ENCODE measurements around the gene SIAE. TPM values are rescaled to one million over a fixed set of nuclear protein-coding genes. Genes with fewer than 3 reads are reported as not detected.

Gene SIAE
- polyA plus RNA-seq, 1 of the 3 experiments (the other 2 are of a cell fraction) = 27.9 TPM

- no peaks in the 10 kb centered on the region for H3K9me3 ChIP-seq
- no peak for DNase-seq
- no peaks in the 10 kb centered on the region for H3K79me2 ChIP-seq (ENCODE audit: insufficient read depth)
- H3K36me3 ChIP-seq (replicated peaks in 1 of 2; ENCODE audit: control insufficient read depth in 1 of 2, insufficient read depth in 2 of 2, low read length in 1 of 2) = peaks cover 0 to 3% of the 10 kb centered on the region in 2 experiments
- no peak overlapping the region for H3K4me3 ChIP-seq (ENCODE audit: low read depth in 2 of 2, low read length in 1 of 2)
- peaks cover 3 to 7% of the 10 kb centered on the region in 2 experiments; a peak in 1 of 4 replicates for H3K4me1 ChIP-seq (ENCODE audit: control insufficient read depth in 1 of 2, insufficient read depth in 2 of 2, low read depth in 1 of 2, low read length in 1 of 2)
- peaks cover 24% of the 10 kb centered on the region for H3F3A ChIP-seq (replicated peaks; ENCODE audit: insufficient read depth)
- H3K9me2 ChIP-seq = no peaks in the 10 kb centered on the region
- TF ChIP-seq MEF2A (IDR thresholded peaks at IDR 0.05; ENCODE audit: borderline replicate concordance, low read depth) (no peak), FOXM1 (IDR thresholded peaks at IDR 0.05; ENCODE audit: low read depth) (no peak), USF2 (IDR thresholded peaks at IDR 0.05; ENCODE audit: borderline replicate concordance, low read depth, low read length) (no peak), EP300 (IDR thresholded peaks at IDR 0.05; ENCODE audit: borderline replicate concordance in 1 of 2, low read depth in 1 of 2, low read length in 1 of 2) (no peak), MAX (IDR thresholded peaks at IDR 0.05; ENCODE audit: low read depth) (no peak), SIN3A (IDR thresholded peaks at IDR 0.05; ENCODE audit: borderline replicate concordance, low read depth, low read length) (no peak), NFIC (IDR thresholded peaks at IDR 0.05; ENCODE audit: borderline replicate concordance) (no peak), CTCF (IDR thresholded peaks at IDR 0.05) (no peak), GABPA (IDR thresholded peaks at IDR 0.05; ENCODE audit: low read depth) (no peak), ELF1 (IDR thresholded peaks at IDR 0.05) (no peak)
- H3K4me2 ChIP-seq = no peak overlapping the region
- H2AFZ ChIP-seq (ENCODE audit: low read depth) = no peak overlapping the region
- H4K20me1 ChIP-seq (ENCODE audit: insufficient read depth) = no peaks in the 10 kb centered on the region
- no peak overlapping the region for H3K27ac ChIP-seq (ENCODE audit: low read depth in 2 of 2, low read length in 1 of 2)
- 83% methylated on average over 3 of the region's 3 CpGs for WGBS (ENCODE audit: low lambda C conversion rate)
- POLR2A ChIA-PET = no interaction called here
- no peaks in the 10 kb centered on the region for H3K27me3 ChIP-seq (ENCODE audit: insufficient read depth)
- H3K9ac ChIP-seq = no peak overlapping the region
- CTCF ChIA-PET = interaction anchor here (0.9 to 6.7 kb wide), 4 partner anchors 23 to 192 kb away, joined by 3 to 40 read pairs (median 18); partner anchors contain the start of gene ESAM
Observed at GRCh38 chr11:124646148-124646547, 27.4 kb downstream of the SIAE start.

GRCh38 chr11:124644426-124645280 is 28.9 kb downstream of the SIAE start:
- Histone ChIP-seq H3K36me3 (replicated peaks in 1 of 2; ENCODE audit: control insufficient read depth in 1 of 2, insufficient read depth in 2 of 2, low read length in 1 of 2) (peaks cover 1 to 4% of the 10 kb centered on the region in 2 experiments), H3K27ac (ENCODE audit: low read depth in 2 of 2, low read length in 1 of 2) (peak overlapping the region in 1 of 2 experiments; percentile 86; a peak in 2 of 4 replicates), H4K20me1 (ENCODE audit: insufficient read depth) (no peaks in the 10 kb centered on the region), H3F3A (replicated peaks; ENCODE audit: insufficient read depth) (peaks cover 24% of the 10 kb centered on the region), H3K9me3 (no peaks in the 10 kb centered on the region), H2AFZ (ENCODE audit: low read depth) (peak overlapping the region; percentile 83), H3K4me3 (ENCODE audit: low read depth in 2 of 2, low read length in 1 of 2) (peak overlapping the region; percentile 4 to 42; a peak in 2 of 4 replicates), H3K27me3 (ENCODE audit: insufficient read depth) (no peaks in the 10 kb centered on the region), H3K9ac (peak overlapping the region; percentile 64; the same call in 1 of the 2 replicates), H3K9me2 (no peaks in the 10 kb centered on the region), H3K79me2 (ENCODE audit: insufficient read depth) (no peaks in the 10 kb centered on the region), H3K4me2 (peak overlapping the region; percentile 63), H3K4me1 (ENCODE audit: control insufficient read depth in 1 of 2, insufficient read depth in 2 of 2, low read depth in 1 of 2, low read length in 1 of 2) (peaks cover 3 to 7% of the 10 kb centered on the region in 2 experiments; a peak in 1 of 4 replicates)
- POLR2A ChIA-PET = no interaction called here
- DNase-seq = peak; percentile 75
- CTCF ChIA-PET = interaction anchor here (0.7 to 6.7 kb wide), 44 partner anchors 9 to 433 kb away, joined by 3 to 44 read pairs (median 4); partner anchors contain the start of genes ESAM, NRGN, ROBO3 and SIAE
- WGBS (ENCODE audit: low lambda C conversion rate) = 39% methylated on average over 16 of the region's 16 CpGs
- no peak for TF ChIP-seq TEAD4 (IDR thresholded peaks at IDR 0.05; ENCODE audit: borderline replicate concordance, insufficient read depth)
- TF ChIP-seq FOSL2 (IDR thresholded peaks at IDR 0.05; ENCODE audit: borderline replicate concordance, low read depth) = no peak
- no peak for TF ChIP-seq ELF1 (IDR thresholded peaks at IDR 0.05)
- TF ChIP-seq ZBTB33 (IDR thresholded peaks at IDR 0.05; ENCODE audit: borderline replicate concordance, low read depth) = no peak
- no peak for TF ChIP-seq USF1 (IDR thresholded peaks at IDR 0.05; ENCODE audit: borderline replicate concordance, low read depth)
- TF ChIP-seq SMC3 (IDR thresholded peaks at IDR 0.05; ENCODE audit: low read depth, low read length) = peak; percentile 61
- TF ChIP-seq EZH2phosphoT487 (IDR thresholded peaks at IDR 0.05; ENCODE audit: borderline replicate concordance, low read depth) = no peak
- no peak for TF ChIP-seq TCF12 (IDR thresholded peaks at IDR 0.05)
- TF ChIP-seq TAF1 (IDR thresholded peaks at IDR 0.05; ENCODE audit: borderline replicate concordance, low read depth, low read length) = no peak
- peak; percentile 49; the same call in 1 of the 2 replicates for TF ChIP-seq MXI1 (IDR thresholded peaks at IDR 0.05; ENCODE audit: low read depth, low read length)
- TF ChIP-seq POLR2AphosphoS5 (IDR thresholded peaks at IDR 0.05; ENCODE audit: low read depth, low read length) = no peak
- no peak for TF ChIP-seq NFIC (IDR thresholded peaks at IDR 0.05; ENCODE audit: borderline replicate concordance)

All from SK-N-SH (cell line).